ENCODE measurements around the gene HNRNPAB.

GRCh38 chr5:178247481-178248456, 43.4 kb downstream of the HNRNPAB start:
- TF ChIP-seq EZH2 (IDR thresholded peaks at IDR 0.05; ENCODE audit: insufficient read depth, low read length) (no peak), CTCF (IDR thresholded peaks at IDR 0.05; ENCODE audit: insufficient read depth, low read depth, low read length) (no peak)
